Measurements from ENCODE around the gene ACSF3.

- TF ChIP-seq, protein P1, sequence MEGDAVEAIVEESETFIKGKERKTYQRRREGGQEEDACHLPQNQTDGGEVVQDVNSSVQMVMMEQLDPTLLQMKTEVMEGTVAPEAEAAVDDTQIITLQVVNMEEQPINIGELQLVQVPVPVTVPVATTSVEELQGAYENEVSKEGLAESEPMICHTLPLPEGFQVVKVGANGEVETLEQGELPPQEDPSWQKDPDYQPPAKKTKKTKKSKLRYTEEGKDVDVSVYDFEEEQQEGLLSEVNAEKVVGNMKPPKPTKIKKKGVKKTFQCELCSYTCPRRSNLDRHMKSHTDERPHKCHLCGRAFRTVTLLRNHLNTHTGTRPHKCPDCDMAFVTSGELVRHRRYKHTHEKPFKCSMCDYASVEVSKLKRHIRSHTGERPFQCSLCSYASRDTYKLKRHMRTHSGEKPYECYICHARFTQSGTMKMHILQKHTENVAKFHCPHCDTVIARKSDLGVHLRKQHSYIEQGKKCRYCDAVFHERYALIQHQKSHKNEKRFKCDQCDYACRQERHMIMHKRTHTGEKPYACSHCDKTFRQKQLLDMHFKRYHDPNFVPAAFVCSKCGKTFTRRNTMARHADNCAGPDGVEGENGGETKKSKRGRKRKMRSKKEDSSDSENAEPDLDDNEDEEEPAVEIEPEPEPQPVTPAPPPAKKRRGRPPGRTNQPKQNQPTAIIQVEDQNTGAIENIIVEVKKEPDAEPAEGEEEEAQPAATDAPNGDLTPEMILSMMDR (IDR thresholded peaks at IDR 0.05 in 4 of 5, conservative IDR thresholded peaks at IDR 0.05 in 1 of 5) = no peak
- TF ChIP-seq POLR2A (IDR thresholded peaks at IDR 0.05) = no peak
These were observed 10.1 kb downstream of the ACSF3 start for GRCh38 chr16:89103781-89104180.

Data from gastrocnemius medialis (tissue), 4 donors.